ENCODE measurements around the gene DOCK8. TPM values are rescaled to one million over a fixed set of nuclear protein-coding genes. Genes with fewer than 3 reads are reported as not detected.
A peak's percentile ranks its signal among the peaks of the same experiment; 100 is the strongest.

The DOCK8 gene
- total RNA-seq, 4 donors from 2014 or later = 9.0 to 17.9 (median 13.6) TPM

DNA sequence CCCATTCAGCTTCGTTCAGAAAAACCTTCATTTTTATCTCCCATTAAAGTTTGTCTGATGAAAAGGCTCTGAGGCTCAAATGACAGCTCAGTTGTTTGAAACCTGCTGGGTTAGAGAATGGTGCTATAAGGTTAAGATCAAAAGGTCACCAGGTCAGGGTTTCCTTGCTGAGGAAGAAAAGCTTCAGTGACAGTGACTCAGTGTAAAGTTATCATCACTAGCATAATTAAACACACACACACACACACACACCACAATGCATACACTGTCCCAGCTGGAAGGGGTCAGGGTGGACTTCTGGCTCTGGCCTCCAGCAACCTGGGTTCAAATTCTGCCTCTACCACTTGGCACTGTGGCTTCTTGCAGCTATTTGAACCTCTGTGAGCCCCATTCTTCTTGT lies 281.1 kb downstream of the DOCK8 start:
- H3K27me3 ChIP-seq = no peaks in the 10 kb centered on the region
- no peaks in the 10 kb centered on the region for H3K9me3 ChIP-seq
- WGBS, 2 donors = 36 to 56% methylated on average over 1 of the region's 1 CpG
- H3K4me1 ChIP-seq = no peaks in the 10 kb centered on the region
- H3K4me3 ChIP-seq = no peak overlapping the region
- H3K36me3 ChIP-seq = no peaks in the 10 kb centered on the region
- H3K27ac ChIP-seq = no peak overlapping the region
- TF ChIP-seq POLR2A (IDR thresholded peaks at IDR 0.05) (no peak), EP300 (IDR thresholded peaks at IDR 0.05) (no peak)
- TF ChIP-seq, protein P1, sequence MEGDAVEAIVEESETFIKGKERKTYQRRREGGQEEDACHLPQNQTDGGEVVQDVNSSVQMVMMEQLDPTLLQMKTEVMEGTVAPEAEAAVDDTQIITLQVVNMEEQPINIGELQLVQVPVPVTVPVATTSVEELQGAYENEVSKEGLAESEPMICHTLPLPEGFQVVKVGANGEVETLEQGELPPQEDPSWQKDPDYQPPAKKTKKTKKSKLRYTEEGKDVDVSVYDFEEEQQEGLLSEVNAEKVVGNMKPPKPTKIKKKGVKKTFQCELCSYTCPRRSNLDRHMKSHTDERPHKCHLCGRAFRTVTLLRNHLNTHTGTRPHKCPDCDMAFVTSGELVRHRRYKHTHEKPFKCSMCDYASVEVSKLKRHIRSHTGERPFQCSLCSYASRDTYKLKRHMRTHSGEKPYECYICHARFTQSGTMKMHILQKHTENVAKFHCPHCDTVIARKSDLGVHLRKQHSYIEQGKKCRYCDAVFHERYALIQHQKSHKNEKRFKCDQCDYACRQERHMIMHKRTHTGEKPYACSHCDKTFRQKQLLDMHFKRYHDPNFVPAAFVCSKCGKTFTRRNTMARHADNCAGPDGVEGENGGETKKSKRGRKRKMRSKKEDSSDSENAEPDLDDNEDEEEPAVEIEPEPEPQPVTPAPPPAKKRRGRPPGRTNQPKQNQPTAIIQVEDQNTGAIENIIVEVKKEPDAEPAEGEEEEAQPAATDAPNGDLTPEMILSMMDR (IDR thresholded peaks at IDR 0.05) = no peak
- DNase-seq (ENCODE audit: low spot score in 2 of 2) = no peak

DNA sequence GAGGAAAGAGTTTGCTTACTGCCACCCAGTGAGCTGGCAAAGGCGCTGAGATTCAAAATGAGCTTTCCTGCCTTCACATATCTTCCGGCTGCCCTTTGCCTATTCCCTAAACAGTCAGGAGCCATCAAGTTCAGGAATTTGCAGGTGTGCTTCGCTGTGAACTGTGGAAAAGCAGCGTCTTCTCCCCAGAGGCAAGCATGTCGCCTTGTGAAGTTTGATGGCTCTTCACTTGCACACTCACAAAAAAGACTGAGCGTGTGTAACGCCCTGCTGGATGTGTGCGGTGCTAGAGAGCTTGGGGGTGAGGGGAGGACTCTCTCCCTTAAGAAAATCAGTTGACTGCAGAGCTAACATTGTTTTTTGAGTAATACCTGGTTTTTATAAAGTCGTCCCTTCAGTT lies 288.7 kb downstream of the DOCK8 start:
- H3K27ac ChIP-seq = peak overlapping the region in 2 of 4 donors; percentile 82 to 93
- H3K27me3 ChIP-seq = no peaks in the 10 kb centered on the region
- H3K4me1 ChIP-seq = peaks cover 0 to 25% (median 10%) of the 10 kb centered on the region in 4 donors
- no peak for TF ChIP-seq EP300 (IDR thresholded peaks at IDR 0.05)
- H3K36me3 ChIP-seq = no peaks in the 10 kb centered on the region
- no peak for DNase-seq (ENCODE audit: low spot score in 2 of 2)
- H3K4me3 ChIP-seq = peak overlapping the region in 1 of 4 donors; percentile 72
- no peaks in the 10 kb centered on the region for H3K9me3 ChIP-seq
- 74 to 81% methylated on average over 9 of the region's 9 CpGs for WGBS, 2 donors

DNA sequence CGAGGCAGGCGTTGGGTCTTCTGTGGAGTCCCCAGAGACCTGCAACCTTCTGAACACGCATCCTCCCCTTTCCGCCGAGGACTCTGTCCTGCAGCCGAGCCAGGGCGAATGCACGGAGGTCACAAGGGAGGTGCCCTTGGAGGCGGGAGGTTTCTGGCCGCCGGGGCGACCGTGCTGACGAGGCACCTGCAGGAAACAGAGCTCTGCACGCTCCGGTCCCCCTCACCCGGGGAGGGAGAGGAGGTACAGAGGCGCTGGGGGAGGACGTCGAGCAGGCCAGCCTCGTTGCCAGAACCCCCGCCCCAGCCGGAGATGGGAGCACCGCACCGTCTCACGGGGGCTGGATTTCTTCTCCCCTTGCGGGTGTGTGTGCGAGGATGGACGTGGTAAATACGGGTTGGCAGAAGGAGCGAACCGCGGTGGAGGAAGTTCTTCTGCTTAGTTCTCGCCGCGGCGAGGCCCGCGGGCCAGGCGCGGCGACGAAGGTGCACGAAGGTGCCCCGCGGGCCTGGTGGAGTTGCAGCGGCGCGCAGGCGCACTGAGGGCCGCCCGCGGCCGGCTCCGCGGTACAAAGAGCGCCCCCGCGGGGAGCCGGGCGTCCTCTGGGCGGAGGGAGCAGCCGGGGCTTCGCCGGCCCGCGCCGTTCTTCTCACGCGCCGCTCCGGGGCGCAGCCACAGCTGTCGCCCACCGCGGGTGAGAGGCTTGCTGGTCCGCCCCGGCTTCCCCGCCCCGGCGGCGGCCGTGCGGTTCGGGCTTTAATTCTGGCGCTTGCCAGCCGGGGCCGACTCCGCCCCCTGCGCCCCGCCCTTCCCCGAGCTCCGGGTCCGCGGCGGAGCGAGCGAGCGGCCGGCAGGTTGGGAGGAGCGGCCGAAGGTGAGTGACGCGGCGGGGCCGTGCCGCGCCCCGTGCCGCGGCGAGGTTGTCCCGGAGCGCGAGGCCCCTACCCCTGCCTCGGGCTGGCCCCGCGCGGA lies 289.5 kb downstream of the DOCK8 start, which contains the start of gene KANK1:
TSS of gene KANK1 (plus strand) at position 815 of the 972 bp plus-strand sequence.
- no peaks in the 10 kb centered on the region for H3K36me3 ChIP-seq
- TF ChIP-seq EP300 (IDR thresholded peaks at IDR 0.05) (peak in 1 of 2 donors; percentile 7), POLR2A (IDR thresholded peaks at IDR 0.05) (peak in 1 of 2 donors; percentile 51)
- TF ChIP-seq, protein P1 (IDR thresholded peaks at IDR 0.05) = peak; percentile 20 to 73 (median 46)

DNA sequence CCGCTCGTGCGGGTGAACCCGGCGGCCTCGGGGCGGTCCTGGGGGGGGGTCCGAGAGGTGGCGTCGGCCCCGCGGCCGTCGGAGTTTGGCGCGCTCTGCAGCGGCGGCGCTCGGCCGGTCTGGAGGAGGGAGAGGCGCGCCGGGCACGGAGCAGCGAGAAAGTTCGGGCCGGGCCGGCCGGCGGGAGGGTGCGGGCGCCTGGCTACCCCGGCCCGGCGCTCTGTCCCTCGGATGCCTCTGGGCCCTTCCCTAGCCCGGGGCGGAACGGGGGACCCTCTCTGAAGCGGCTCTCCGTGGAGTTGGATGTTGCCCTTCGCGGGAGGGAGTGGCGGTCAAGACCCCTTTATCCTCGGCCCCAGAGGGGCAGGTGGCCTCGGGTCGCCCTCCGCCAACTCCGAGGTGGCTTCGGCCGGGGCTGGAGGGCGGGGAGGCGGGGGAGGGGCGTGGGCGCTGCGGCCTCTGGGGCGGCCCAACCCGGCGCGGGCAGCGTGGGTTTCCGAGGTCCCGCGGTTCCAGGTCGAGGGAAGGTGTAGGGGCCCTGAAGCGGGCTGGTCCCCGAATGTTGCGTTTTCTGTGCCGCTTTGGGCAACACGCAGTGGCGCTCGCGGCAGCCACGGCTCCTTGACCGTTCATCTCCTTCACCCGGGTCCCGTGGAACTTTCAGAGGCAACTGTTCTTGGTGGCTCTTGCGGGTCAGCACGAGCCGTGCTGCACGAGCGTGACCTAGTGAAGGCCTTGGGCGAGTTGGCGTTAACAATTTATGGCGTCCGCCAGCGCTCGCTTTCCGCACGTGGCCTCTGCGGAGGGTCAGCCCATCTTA lies 290.5 kb downstream of the DOCK8 start:
- H3K36me3 ChIP-seq = no peaks in the 10 kb centered on the region
- peak overlapping the region; percentile 38 to 93 (median 72) for H3K4me3 ChIP-seq
- peak in 1 of 2 donors; percentile 48 for TF ChIP-seq EP300 (IDR thresholded peaks at IDR 0.05)
- TF ChIP-seq, protein P1 (IDR thresholded peaks at IDR 0.05) = no peak
- TF ChIP-seq POLR2A (IDR thresholded peaks at IDR 0.05) = no peak
- H3K4me1 ChIP-seq = peaks cover 0 to 25% (median 10%) of the 10 kb centered on the region in 4 donors
- H3K9me3 ChIP-seq = no peaks in the 10 kb centered on the region
- no peaks in the 10 kb centered on the region for H3K27me3 ChIP-seq
- no peak for DNase-seq (ENCODE audit: low spot score in 2 of 2)
- WGBS, 2 donors = 1 to 5% methylated on average over 17 to 53 of the region's 92 CpGs
- H3K27ac ChIP-seq = peak overlapping the region; percentile 50 to 93 (median 80)

More for the DNA sequence above, 289.5 kb downstream of the DOCK8 start, which contains the start of gene KANK1:
- Histone ChIP-seq H3K4me1 (peaks cover 0 to 25% (median 10%) of the 10 kb centered on the region in 4 donors), H3K27ac (peak within 1 kb of the TSS; percentile 50 to 93 (median 84)), H3K27me3 (no peaks in the 10 kb centered on the region), H3K9me3 (no peaks in the 10 kb centered on the region), H3K4me3 (peak within 1 kb of the TSS; percentile 38 to 93 (median 72))
- peak; percentile 29 to 40 for DNase-seq (ENCODE audit: low spot score in 2 of 2)
- 1 to 2% methylated on average over 31 to 35 of the region's 119 CpGs for WGBS, 2 donors

DNA sequence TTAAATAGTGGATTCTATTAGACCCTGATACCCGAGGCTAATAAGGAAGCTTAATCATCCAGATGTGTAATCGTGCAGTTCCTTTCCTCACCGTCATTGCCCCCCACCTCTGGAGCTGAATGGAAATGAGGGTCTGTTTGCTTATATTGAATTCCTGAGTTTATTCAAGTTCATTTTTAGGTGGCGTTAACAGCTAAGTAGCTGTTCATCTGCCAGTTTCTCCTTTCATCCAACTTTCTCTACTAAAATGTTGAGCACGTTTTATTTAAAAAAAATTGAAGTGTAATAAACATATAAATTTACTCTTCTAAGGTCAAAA lies 291.0 kb downstream of the DOCK8 start:
- H3K4me1 ChIP-seq = peaks cover 0 to 25% (median 10%) of the 10 kb centered on the region in 4 donors
- no peaks in the 10 kb centered on the region for H3K27me3 ChIP-seq
- H3K9me3 ChIP-seq = no peaks in the 10 kb centered on the region
- WGBS, 2 donors = 29 to 33% methylated on average over 5 of the region's 5 CpGs
- H3K4me3 ChIP-seq = peak overlapping the region; percentile 38 to 93 (median 72)
- DNase-seq (ENCODE audit: low spot score in 2 of 2) = no peak
- H3K27ac ChIP-seq = peak overlapping the region in 3 of 4 donors; percentile 79 to 93 (median 82)
- no peaks in the 10 kb centered on the region for H3K36me3 ChIP-seq
- TF ChIP-seq EP300 (IDR thresholded peaks at IDR 0.05) = no peak
- no peak for TF ChIP-seq POLR2A (IDR thresholded peaks at IDR 0.05)
